SK-N-SH (cell line): Measurements from ENCODE around the gene SNX8. TPM values are rescaled to one million over a fixed set of nuclear protein-coding genes. Genes with fewer than 3 reads are reported as not detected.

ENCODE experiments used
- CTCF ChIA-PET: fragments of 300-600, 350-600 bp; formaldehyde crosslinking; extraction: SDS; loops from one replicate; lab custom pipeline; 2021; lab: Yijun Ruan, JAX
- POLR2A ChIA-PET: fragments of 350-600 bp; sonication (Branson Sonifier 250); formaldehyde crosslinking; extraction: SDS; loops from one replicate; lab custom pipeline; 2020; ENCODE audit warnings: antibody characterized with exemption, inconsistent platforms; lab: Yijun Ruan, JAX
- DNase-seq: peaks from one replicate; pipeline ENCODE4 v3.0.0; 2012
- H2AFZ ChIP-seq: fragments of 200-600 bp; sonication (generic); 2 replicates; pipeline ENCODE4 v1.8.1; 2016; ENCODE audit warnings: antibody characterized with exemption, mild to moderate bottlenecking, low read depth
- H3F3A ChIP-seq: fragments of 200-600 bp; sonication (generic); replicated peaks from 2 replicates; pipeline ENCODE3; 2016; ENCODE audit warnings: antibody characterized with exemption, mild to moderate bottlenecking; ENCODE audit not compliant: insufficient read depth
- H3K27ac ChIP-seq, 2 experiments: fragments of 200-500 bp in 1 of 2; fragments of 200-600 bp in 1 of 2; sonication (Bioruptor generic) in 1 of 2; sonication (generic), shearing (Covaris generic) in 1 of 2; 2 replicates each; pipeline versions ENCODE4 v1.5.1 to v1.6.1; 2014 to 2016; ENCODE audit warnings: low read depth in 2 of 2, inconsistent platforms in 1 of 2, low read length in 1 of 2, mild to moderate bottlenecking in 1 of 2, mixed read lengths in 1 of 2
- H3K27me3 ChIP-seq: fragments of 200-600 bp; sonication (generic), shearing (Covaris generic); 2 replicates; pipeline ENCODE4 v1.6.1; 2016; ENCODE audit warnings: mixed run types; ENCODE audit not compliant: insufficient read depth
- H3K36me3 ChIP-seq, 2 experiments: fragments of 200-500 bp in 1 of 2; fragments of 200-600 bp in 1 of 2; sonication (Bioruptor generic) in 1 of 2; sonication (generic) in 1 of 2; replicated peaks in 1 of 2; 2 replicates each; pipeline versions ENCODE3 to v1.5.1; 2014 to 2016; ENCODE audit warnings: low read length in 1 of 2, mild to moderate bottlenecking in 1 of 2; ENCODE audit not compliant: insufficient read depth in 2 of 2, control insufficient read depth in 1 of 2
- H3K4me1 ChIP-seq, 2 experiments: fragments of 200-500 bp in 1 of 2; fragments of 200-600 bp in 1 of 2; sonication (Bioruptor generic) in 1 of 2; sonication (generic), shearing (Covaris generic) in 1 of 2; 2 replicates each; pipeline versions ENCODE4 v1.5.1 to v1.6.1; 2014 to 2016; ENCODE audit warnings: low read depth in 1 of 2, low read length in 1 of 2, mixed run types in 1 of 2; ENCODE audit not compliant: insufficient read depth in 2 of 2, control insufficient read depth in 1 of 2
- H3K4me2 ChIP-seq: fragments of 200-600 bp; sonication (generic), shearing (Covaris generic); 2 replicates; pipeline ENCODE4 v1.6.1; 2017; ENCODE audit warnings: mixed run types
- H3K4me3 ChIP-seq, 2 experiments: fragments of 200-500 bp in 1 of 2; fragments of 200-600 bp in 1 of 2; sonication (Bioruptor generic) in 1 of 2; sonication (generic), shearing (Covaris generic) in 1 of 2; 2 replicates each; pipeline versions ENCODE4 v1.5.1 to v1.8.1; 2014 to 2016; ENCODE audit warnings: low read depth in 2 of 2, inconsistent platforms in 1 of 2, low read length in 1 of 2, mild to moderate bottlenecking in 1 of 2, mixed read lengths in 1 of 2, moderate library complexity in 1 of 2
- H3K79me2 ChIP-seq: fragments of 200-600 bp; sonication (generic); 2 replicates; pipeline ENCODE4 v1.8.1; 2017; ENCODE audit warnings: mild to moderate bottlenecking; ENCODE audit not compliant: insufficient read depth
- H3K9ac ChIP-seq: fragments of 200-600 bp; sonication (generic); 2 replicates; pipeline ENCODE4 v1.6.1; 2017; ENCODE audit warnings: mixed run types
- H3K9me2 ChIP-seq: fragments of 200-600 bp; sonication (generic); 2 replicates; pipeline ENCODE4 v1.6.1; 2017; ENCODE audit warnings: mixed run types
- H3K9me3 ChIP-seq: fragments of 200-600 bp; sonication (generic); 2 replicates; pipeline ENCODE4 v1.6.1; 2017; ENCODE audit warnings: mixed run types, mild to moderate bottlenecking, moderate library complexity
- H4K20me1 ChIP-seq: fragments of 200-600 bp; sonication (generic); 2 replicates; pipeline ENCODE4 v1.6.1; 2017; ENCODE audit warnings: mild to moderate bottlenecking, mixed run types; ENCODE audit not compliant: insufficient read depth
- CTCF ChIP-seq: fragments of 200-600 bp; sonication (generic); IDR thresholded peaks from 2 replicates; pipeline ENCODE4 v1.6.1; 2017; ENCODE audit warnings: antibody characterized with exemption, mild to moderate bottlenecking, moderate library complexity
- TAF1 ChIP-seq: IDR thresholded peaks from 2 replicates; pipeline ENCODE4 v1.6.1; 2012; ENCODE audit warnings: low read depth, mild to moderate bottlenecking, low read length, moderate library complexity, borderline replicate concordance
- TCF12 ChIP-seq: IDR thresholded peaks from 2 replicates; pipeline ENCODE4 v1.4.0; 2012
- USF2 ChIP-seq: fragments of 150-350 bp; IDR thresholded peaks from 2 replicates; pipeline ENCODE4 v1.6.1; 2017; ENCODE audit warnings: antibody characterized with exemption, low read length, low read depth, borderline replicate concordance
- WGBS: methylation state at CpG from one replicate; pipeline ENCODE4 v1.1.6; 2017; ENCODE audit warnings: low lambda C conversion rate; 5-methylcytosine and 5-hydroxymethylcytosine counted together
- polyA plus RNA-seq, 3 experiments: library from polyadenylated mRNA; depleted of rRNA; stranded (reverse); fragments of >200 nt; gene quantifications; 2 replicates each; pipeline ENCODE4 v1.2.3, GENCODE V29; 2012
- TF ChIP-seq, protein P1 (sequence below): fragments of 150-350 bp; IDR thresholded peaks from 2 replicates; pipeline ENCODE4 v1.6.1; 2016; ENCODE audit warnings: mild to moderate bottlenecking, low read depth, low read length
- TF ChIP-seq, protein P2 (sequence below): IDR thresholded peaks from 2 replicates; pipeline ENCODE4 v1.4.0; 2012; ENCODE audit warnings: low read depth, borderline replicate concordance
- TF ChIP-seq, protein P3 (sequence below): IDR thresholded peaks from 2 replicates; pipeline ENCODE4 v1.6.1; 2012; ENCODE audit warnings: mild to moderate bottlenecking, low read depth, low read length, moderate library complexity

Gene SNX8
- polyA plus RNA-seq, 1 of the 3 experiments (the other 2 are of a cell fraction): 20.6 TPM

DNA sequence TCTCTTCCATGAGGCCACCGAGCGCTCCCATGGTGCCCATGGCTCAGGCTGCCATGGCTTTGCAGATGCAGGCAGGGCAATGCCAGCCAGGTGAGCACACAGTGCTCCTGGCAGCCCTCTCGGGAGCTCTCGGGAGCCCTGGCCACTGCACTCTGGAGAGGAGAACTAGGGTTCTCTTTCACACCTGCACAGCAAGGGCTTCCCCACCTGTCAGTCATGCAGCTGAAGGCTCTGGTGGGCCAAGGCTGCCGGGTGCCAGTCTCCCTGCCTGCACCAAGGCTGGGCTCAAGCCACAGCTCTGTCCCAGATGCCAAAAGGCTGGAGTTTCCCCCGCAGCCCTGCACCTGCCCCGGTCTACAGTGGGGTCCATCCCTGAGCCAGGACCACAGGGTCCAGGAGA, 39.6 kb downstream of the SNX8 start (continued):
- TF ChIP-seq, protein P1, sequence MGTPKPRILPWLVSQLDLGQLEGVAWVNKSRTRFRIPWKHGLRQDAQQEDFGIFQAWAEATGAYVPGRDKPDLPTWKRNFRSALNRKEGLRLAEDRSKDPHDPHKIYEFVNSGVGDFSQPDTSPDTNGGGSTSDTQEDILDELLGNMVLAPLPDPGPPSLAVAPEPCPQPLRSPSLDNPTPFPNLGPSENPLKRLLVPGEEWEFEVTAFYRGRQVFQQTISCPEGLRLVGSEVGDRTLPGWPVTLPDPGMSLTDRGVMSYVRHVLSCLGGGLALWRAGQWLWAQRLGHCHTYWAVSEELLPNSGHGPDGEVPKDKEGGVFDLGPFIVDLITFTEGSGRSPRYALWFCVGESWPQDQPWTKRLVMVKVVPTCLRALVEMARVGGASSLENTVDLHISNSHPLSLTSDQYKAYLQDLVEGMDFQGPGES: no peak
- no peak for TF ChIP-seq TAF1

DNA sequence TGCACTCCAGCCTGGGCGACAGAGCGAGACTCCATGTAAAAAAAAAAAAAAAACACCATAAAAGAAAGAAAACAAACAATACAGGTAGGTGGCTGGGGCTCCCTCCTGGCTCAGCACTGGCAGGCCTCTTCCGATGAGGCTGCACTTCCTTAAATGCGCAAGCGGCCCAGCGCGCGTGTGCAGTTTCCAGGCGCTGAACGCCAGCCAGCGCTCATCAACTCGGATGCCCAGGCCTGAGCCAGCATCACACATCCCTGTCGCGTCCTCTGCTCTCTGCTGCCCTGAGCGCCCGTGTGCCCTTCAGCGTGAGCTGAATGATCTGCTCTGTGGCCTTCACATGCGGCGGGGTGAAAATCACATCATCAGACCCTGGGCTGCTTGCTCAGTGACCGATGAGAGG, 40.4 kb downstream of the SNX8 start:
- no peaks in the 10 kb centered on the region for H3K27me3 ChIP-seq
- no peak overlapping the region for H2AFZ ChIP-seq
- CTCF ChIA-PET: interaction anchor here (1.1 to 2.9 kb wide), 3 partner anchors 8 to 177 kb away, joined by 3 to 9 read pairs (median 3); no protein-coding TSS in a partner anchor
- H3K36me3 ChIP-seq: peaks cover 0 to 6% of the 10 kb centered on the region in 2 experiments
- no peak for DNase-seq
- no peak overlapping the region for H3K9ac ChIP-seq
- no peaks in the 10 kb centered on the region for H3K9me2 ChIP-seq
- H3K4me3 ChIP-seq: no peak overlapping the region
- POLR2A ChIA-PET: no interaction called here
- no peaks in the 10 kb centered on the region for H3K9me3 ChIP-seq
- no peak overlapping the region for H3K27ac ChIP-seq
- no peaks in the 10 kb centered on the region for H3K79me2 ChIP-seq
- H3K4me1 ChIP-seq: peaks cover 0 to 12% of the 10 kb centered on the region in 2 experiments; a peak in 1 of 4 replicates
- no peaks in the 10 kb centered on the region for H4K20me1 ChIP-seq
- TF ChIP-seq TCF12 (no peak), USF2 (no peak), CTCF (no peak)
- TF ChIP-seq, protein P2, sequence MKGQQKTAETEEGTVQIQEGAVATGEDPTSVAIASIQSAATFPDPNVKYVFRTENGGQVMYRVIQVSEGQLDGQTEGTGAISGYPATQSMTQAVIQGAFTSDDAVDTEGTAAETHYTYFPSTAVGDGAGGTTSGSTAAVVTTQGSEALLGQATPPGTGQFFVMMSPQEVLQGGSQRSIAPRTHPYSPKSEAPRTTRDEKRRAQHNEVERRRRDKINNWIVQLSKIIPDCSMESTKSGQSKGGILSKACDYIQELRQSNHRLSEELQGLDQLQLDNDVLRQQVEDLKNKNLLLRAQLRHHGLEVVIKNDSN: no peak
- TF ChIP-seq, protein P3, sequence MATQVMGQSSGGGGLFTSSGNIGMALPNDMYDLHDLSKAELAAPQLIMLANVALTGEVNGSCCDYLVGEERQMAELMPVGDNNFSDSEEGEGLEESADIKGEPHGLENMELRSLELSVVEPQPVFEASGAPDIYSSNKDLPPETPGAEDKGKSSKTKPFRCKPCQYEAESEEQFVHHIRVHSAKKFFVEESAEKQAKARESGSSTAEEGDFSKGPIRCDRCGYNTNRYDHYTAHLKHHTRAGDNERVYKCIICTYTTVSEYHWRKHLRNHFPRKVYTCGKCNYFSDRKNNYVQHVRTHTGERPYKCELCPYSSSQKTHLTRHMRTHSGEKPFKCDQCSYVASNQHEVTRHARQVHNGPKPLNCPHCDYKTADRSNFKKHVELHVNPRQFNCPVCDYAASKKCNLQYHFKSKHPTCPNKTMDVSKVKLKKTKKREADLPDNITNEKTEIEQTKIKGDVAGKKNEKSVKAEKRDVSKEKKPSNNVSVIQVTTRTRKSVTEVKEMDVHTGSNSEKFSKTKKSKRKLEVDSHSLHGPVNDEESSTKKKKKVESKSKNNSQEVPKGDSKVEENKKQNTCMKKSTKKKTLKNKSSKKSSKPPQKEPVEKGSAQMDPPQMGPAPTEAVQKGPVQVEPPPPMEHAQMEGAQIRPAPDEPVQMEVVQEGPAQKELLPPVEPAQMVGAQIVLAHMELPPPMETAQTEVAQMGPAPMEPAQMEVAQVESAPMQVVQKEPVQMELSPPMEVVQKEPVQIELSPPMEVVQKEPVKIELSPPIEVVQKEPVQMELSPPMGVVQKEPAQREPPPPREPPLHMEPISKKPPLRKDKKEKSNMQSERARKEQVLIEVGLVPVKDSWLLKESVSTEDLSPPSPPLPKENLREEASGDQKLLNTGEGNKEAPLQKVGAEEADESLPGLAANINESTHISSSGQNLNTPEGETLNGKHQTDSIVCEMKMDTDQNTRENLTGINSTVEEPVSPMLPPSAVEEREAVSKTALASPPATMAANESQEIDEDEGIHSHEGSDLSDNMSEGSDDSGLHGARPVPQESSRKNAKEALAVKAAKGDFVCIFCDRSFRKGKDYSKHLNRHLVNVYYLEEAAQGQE: no peak
- TF ChIP-seq, all 33 proteins: peak for 0
- H3K4me2 ChIP-seq: no peak overlapping the region
- no peaks in the 10 kb centered on the region for H3F3A ChIP-seq
- WGBS: 97% methylated on average over 17 of the region's 20 CpGs
